Measurements from ENCODE around the gene TTC16. TPM values are rescaled to one million over a fixed set of nuclear protein-coding genes. Genes with fewer than 3 reads are reported as not detected.

Gene TTC16
- total RNA-seq, 1 donor, result not detected

DNA sequence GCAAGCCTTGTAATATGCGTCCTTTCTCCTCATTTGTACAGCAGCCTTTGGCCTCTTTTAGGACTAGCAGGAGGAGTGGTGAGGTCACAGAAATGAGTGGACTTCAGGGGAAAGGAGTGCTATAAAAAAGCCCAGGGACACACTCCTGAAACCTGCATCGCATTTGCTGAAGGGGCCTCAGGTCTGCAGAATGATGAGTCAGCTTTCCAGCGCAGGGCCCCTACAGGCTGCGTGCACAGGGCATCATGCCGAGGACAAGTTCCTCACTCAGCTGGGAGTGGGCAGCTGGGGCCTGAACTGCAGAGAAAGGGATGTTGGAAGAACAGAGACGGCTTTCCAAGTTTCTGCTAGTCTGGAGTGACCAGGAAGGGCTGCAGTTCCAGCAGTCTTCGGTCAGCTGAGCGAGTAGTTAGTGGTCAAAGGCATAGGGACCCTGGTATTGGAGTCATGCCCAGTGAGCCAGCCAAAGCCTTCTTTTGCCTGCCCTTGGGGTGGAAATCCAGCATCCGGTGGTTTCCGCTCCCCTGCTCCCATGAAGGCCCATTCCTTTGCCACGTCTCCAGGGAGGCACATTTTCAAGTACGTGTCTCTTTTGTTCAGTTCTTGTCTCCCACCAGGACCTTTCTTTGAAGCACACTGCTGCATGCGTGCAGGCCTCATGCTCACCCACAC is 26.4 kb upstream of the TTC16 start:
- TF ChIP-seq, protein P1, sequence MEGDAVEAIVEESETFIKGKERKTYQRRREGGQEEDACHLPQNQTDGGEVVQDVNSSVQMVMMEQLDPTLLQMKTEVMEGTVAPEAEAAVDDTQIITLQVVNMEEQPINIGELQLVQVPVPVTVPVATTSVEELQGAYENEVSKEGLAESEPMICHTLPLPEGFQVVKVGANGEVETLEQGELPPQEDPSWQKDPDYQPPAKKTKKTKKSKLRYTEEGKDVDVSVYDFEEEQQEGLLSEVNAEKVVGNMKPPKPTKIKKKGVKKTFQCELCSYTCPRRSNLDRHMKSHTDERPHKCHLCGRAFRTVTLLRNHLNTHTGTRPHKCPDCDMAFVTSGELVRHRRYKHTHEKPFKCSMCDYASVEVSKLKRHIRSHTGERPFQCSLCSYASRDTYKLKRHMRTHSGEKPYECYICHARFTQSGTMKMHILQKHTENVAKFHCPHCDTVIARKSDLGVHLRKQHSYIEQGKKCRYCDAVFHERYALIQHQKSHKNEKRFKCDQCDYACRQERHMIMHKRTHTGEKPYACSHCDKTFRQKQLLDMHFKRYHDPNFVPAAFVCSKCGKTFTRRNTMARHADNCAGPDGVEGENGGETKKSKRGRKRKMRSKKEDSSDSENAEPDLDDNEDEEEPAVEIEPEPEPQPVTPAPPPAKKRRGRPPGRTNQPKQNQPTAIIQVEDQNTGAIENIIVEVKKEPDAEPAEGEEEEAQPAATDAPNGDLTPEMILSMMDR (IDR thresholded peaks at IDR 0.05; ENCODE audit: insufficient read depth, low read length), result no peak
- no peak for DNase-seq (ENCODE audit: low read depth)
- no peak overlapping the region for H3K4me3 ChIP-seq (ENCODE audit: low read depth, low read length)

DNA sequence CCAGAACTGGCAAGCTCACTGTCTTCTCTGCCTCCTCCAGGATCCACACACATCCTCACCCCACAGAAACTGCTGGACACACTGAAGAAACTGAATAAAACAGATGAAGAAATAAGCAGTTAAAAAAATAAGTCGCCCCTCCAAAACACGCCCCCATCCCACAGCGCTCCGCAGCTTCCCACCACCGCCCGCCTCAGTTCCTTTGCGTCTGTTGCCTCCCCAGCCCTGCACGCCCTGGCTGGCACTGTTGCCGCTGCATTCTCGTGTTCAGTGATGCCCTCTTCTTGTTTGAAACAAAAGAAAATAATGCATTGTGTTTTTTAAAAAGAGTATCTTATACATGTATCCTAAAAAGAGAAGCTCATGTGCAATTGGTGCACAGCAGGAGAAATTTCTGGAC is 25.1 kb upstream of the TTC16 start:
- TF ChIP-seq, protein P1 (IDR thresholded peaks at IDR 0.05; ENCODE audit: insufficient read depth, low read length), result no peak
- H3K4me3 ChIP-seq (ENCODE audit: low read depth, low read length), result no peak overlapping the region
- no peak for DNase-seq (ENCODE audit: low read depth)

DNA sequence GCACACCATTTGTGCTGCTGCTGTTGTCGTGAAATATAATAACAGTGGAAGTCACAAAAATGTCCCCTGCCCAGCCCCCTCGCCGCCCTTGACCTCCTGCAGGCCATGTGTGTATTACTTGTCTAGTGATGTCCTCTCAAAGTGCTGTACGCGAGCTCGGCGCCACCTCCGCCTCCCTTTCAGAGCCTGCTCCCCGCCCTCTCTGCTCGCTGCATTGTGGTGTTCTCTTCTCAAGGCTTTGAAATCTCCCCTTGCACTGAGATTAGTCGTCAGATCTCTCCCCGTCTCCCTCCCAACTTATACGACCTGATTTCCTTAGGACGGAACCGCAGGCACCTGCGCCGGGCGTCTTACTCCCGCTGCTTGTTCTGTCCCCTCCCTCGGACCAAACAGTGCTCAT is 23.8 kb upstream of the TTC16 start:
- no peak overlapping the region for H3K4me3 ChIP-seq (ENCODE audit: low read depth, low read length)
- no peak for DNase-seq (ENCODE audit: low read depth)
- TF ChIP-seq, protein P1 (IDR thresholded peaks at IDR 0.05; ENCODE audit: insufficient read depth, low read length), result no peak

DNA sequence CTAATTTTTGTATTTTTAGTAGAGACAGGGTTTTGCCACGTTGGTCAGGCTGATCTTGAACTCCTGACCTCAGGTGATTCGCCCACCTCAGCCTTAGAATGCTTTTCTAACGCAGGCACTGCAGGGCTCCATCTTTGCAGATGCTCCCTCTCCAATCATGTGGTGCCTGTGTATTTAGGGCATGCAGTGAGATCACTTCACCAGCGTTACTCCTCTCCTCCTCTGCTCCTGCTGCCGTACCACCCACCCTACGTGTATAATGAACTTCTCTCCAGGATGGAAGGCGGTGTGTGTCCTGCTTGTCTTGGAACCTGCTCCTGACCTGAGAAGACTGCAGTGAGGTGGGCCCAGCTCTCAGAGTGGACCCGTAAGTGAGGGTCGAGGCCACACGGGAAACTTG is 22.7 kb upstream of the TTC16 start:
- DNase-seq (ENCODE audit: low read depth), result no peak
- TF ChIP-seq, protein P1 (IDR thresholded peaks at IDR 0.05; ENCODE audit: insufficient read depth, low read length), result no peak
- no peak overlapping the region for H3K4me3 ChIP-seq (ENCODE audit: low read depth, low read length)

DNA sequence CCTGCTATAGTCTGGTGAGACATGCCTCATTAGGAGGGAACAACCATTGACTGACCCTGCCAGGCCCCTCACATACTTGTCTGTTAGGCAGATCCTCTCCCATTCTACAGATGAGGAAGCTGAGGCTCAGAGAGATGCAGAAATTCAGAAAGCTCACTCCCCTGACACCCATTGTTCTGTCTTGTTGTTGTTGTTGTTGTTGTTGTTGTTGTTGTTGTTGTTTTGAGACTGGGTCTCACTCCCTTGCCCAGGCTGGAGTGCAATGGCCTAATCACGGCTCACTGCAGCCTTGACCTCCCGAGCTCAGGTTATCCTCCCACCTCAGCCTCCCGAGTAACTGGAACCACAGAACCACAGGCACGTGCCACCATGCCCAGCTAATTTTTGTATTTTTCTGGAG is 22.2 kb upstream of the TTC16 start:
- TF ChIP-seq, protein P1 (IDR thresholded peaks at IDR 0.05; ENCODE audit: insufficient read depth, low read length), result no peak
- no peak overlapping the region for H3K4me3 ChIP-seq (ENCODE audit: low read depth, low read length)
- no peak for DNase-seq (ENCODE audit: low read depth)

DNA sequence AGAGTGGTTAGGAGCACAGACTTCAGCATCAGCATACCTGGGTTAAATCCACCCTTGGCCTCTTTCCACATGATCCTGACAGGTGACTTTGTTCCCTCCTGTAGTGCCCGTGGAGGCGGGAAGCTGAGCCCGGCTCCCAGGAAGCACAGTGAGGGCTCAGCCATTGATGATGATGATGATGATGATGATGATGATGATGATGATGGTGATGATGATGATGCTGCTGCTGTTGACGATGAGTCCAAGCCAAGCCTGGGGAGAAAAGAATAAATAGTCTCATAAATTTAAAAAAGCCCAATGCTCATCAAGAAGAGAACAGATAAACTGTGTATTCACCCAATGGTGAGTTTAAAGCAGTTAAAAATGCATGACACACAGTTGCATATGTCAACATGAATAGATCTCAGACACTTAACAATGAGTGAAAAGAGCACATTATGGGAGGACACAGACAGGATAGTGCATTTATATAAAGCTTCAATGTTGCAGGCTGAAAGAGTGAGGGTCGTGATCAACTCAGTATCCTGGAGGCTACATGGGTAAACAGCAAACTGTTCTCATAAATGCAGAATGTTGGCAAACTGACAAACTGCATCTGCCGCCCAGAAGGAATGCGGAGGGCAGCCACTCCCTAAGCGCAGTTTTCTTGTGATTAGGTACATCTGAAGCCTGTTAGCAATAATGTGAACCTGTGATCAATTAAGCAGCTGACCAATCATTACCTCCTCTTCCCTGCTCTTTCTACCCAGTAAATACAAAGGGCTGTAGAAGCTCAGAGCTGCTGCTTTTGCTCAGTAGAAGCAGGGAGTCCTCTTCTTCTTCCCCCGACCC is 20.8 kb upstream of the TTC16 start:
- TF ChIP-seq, protein P1 (IDR thresholded peaks at IDR 0.05; ENCODE audit: insufficient read depth, low read length), result no peak
- no peak overlapping the region for H3K4me3 ChIP-seq (ENCODE audit: low read depth, low read length)
- DNase-seq (ENCODE audit: low read depth), result peak; percentile 7
